HCT116 (cell line): ENCODE data around the gene STX10. TPM values are rescaled to one million over a fixed set of nuclear protein-coding genes. Genes with fewer than 3 reads are reported as not detected.

Experiments
- ATAC-seq: fragments of 200-7000 bp; cut with Tn5 transposase; 2 replicates; pipeline ENCODE4 v1.9.1; 2020; ENCODE audit warnings: mild to moderate bottlenecking, moderate library complexity
- BruUV-seq: library from RNA; stranded (reverse); fragments of 400-500 nt; replicated peaks from 2 replicates; lab custom pipeline; 2021; lab: Mats Ljungman, UMichigan
- CTCF ChIA-PET: fragments of 300-600 bp; sonication (Branson Sonifier 250); formaldehyde crosslinking; loops from one replicate; lab custom pipeline; 2021; ENCODE audit warnings: antibody characterized with exemption; lab: Charles Lee
- POLR2A ChIA-PET: fragments of 300-600, 350-600 bp; sonication (Branson Sonifier 250); formaldehyde crosslinking; loops from one replicate; lab custom pipeline; 2021; ENCODE audit warnings: antibody characterized with exemption; lab: Charles Lee
- RAD21 ChIA-PET, 2 experiments: fragments of 300-600 bp; sonication (Branson Sonifier 250); formaldehyde crosslinking; loops; one replicate each; lab custom pipeline; 2023; ENCODE audit warnings: low total read pairs in 2 of 2; ENCODE audit not compliant: uncharacterized antibody in 2 of 2, unreplicated experiment in 2 of 2, low non-redundant PET in 1 of 2; lab: Charles Lee
- DNase-seq: peaks from one replicate; pipeline ENCODE4 v3.0.0-alpha.2; 2010; ENCODE audit warnings: low read depth, low spot score
- H2AFZ ChIP-seq: fragments of 200-600 bp; shearing (Covaris generic), sonication (generic); 2 replicates; pipeline ENCODE4 v1.6.1; 2017; ENCODE audit warnings: low read depth, mixed run types, mixed read lengths, antibody characterized with exemption, low read length; ENCODE audit not compliant: poor library complexity, severe bottlenecking
- H3K27ac ChIP-seq: 2 replicates; pipeline ENCODE4 v1.5.1; 2012; ENCODE audit warnings: low read depth, low read length
- H3K27me3 ChIP-seq: fragments of 200-600 bp; sonication (generic); 2 replicates; pipeline ENCODE4 v1.6.1; 2016; ENCODE audit warnings: mixed run types, low read length, mixed read lengths; ENCODE audit not compliant: insufficient read depth
- H3K36me3 ChIP-seq, 2 experiments: fragments of 200-500 bp in 1 of 2; fragments of 200-600 bp in 1 of 2; sonication (Bioruptor generic) in 1 of 2; sonication (generic) in 1 of 2; 2 replicates each; pipeline versions ENCODE4 v1.5.1 to v1.6.1; 2014 to 2016; ENCODE audit warnings: low read length in 2 of 2, inconsistent platforms in 1 of 2, mixed read lengths in 1 of 2, mixed run types in 1 of 2; ENCODE audit not compliant: insufficient read depth in 2 of 2, control insufficient read depth in 1 of 2
- H3K4me1 ChIP-seq, 2 experiments: fragments of 200-600 bp in 1 of 2; sonication (generic) in 1 of 2; 2 replicates each; pipeline versions ENCODE4 v1.5.1 to v1.6.1; 2012 to 2017; ENCODE audit warnings: low read length in 2 of 2, inconsistent platforms in 1 of 2, mild to moderate bottlenecking in 1 of 2, mixed read lengths in 1 of 2, mixed run types in 1 of 2, moderate library complexity in 1 of 2; ENCODE audit not compliant: insufficient read depth in 2 of 2, control insufficient read depth in 1 of 2
- H3K4me2 ChIP-seq: fragments of 200-600 bp; sonication (generic); 2 replicates; pipeline ENCODE4 v1.6.1; 2017; ENCODE audit warnings: mixed run types, low read length, mixed read lengths
- H3K4me3 ChIP-seq, 2 experiments: fragments of 200-600 bp in 1 of 2; sonication (generic) in 1 of 2; replicated peaks in 1 of 2; 2 replicates each; pipeline ENCODE4 v1.5.1; 2011 to 2016; ENCODE audit warnings: low read length in 2 of 2, control low read depth in 1 of 2, low read depth in 1 of 2, mild to moderate bottlenecking in 1 of 2, mixed read lengths in 1 of 2, mixed run types in 1 of 2
- H3K79me2 ChIP-seq: fragments of 200-600 bp; sonication (generic); 2 replicates; pipeline ENCODE4 v1.6.1; 2017; ENCODE audit warnings: mild to moderate bottlenecking, mixed run types, low read length, moderate library complexity, mixed read lengths; ENCODE audit not compliant: insufficient read depth
- H3K9ac ChIP-seq: fragments of 200-600 bp; sonication (generic); 2 replicates; pipeline ENCODE4 v1.6.1; 2016; ENCODE audit warnings: low read length, mixed read lengths
- H3K9me2 ChIP-seq: fragments of 200-600 bp; sonication (generic), shearing (Covaris generic); 2 replicates; pipeline ENCODE4 v1.6.1; 2017; ENCODE audit warnings: mixed run types, mild to moderate bottlenecking, moderate library complexity; ENCODE audit not compliant: insufficient read depth
- H3K9me3 ChIP-seq, 2 experiments: fragments of 200-500 bp in 1 of 2; fragments of 200-600 bp in 1 of 2; sonication (Bioruptor generic) in 1 of 2; sonication (generic) in 1 of 2; 2 replicates each; pipeline ENCODE4 v1.6.1; 2014 to 2017; ENCODE audit warnings: low read length in 2 of 2, mixed read lengths in 2 of 2, inconsistent platforms in 1 of 2, low read depth in 1 of 2, mild to moderate bottlenecking in 1 of 2, mixed run types in 1 of 2, moderate library complexity in 1 of 2; ENCODE audit not compliant: control insufficient read depth in 1 of 2, insufficient read depth in 1 of 2
- H4K20me1 ChIP-seq: fragments of 200-600 bp; sonication (generic), shearing (Covaris generic); 2 replicates; pipeline ENCODE4 v1.6.1; 2017; ENCODE audit warnings: mixed run types, mild to moderate bottlenecking, moderate library complexity; ENCODE audit not compliant: insufficient read depth
- CEBPB ChIP-seq: IDR thresholded peaks from 2 replicates; pipeline ENCODE4 v1.6.1; 2012; ENCODE audit warnings: low read depth
- EGR1 ChIP-seq: IDR thresholded peaks from 2 replicates; pipeline ENCODE4 v1.6.1; 2012; ENCODE audit warnings: low read depth
- EZH2 ChIP-seq: fragments of 200-600 bp; sonication (generic); IDR thresholded peaks from 2 replicates; pipeline ENCODE4 v1.6.1; 2017; ENCODE audit warnings: antibody characterized with exemption, mixed run types
- EZH2phosphoT487 ChIP-seq: fragments of 200-600 bp; IDR thresholded peaks from 2 replicates; pipeline ENCODE4 v1.6.1; 2018; ENCODE audit warnings: antibody characterized with exemption, borderline replicate concordance
- FOSL1 ChIP-seq: IDR thresholded peaks from 2 replicates; pipeline ENCODE4 v1.6.1; 2012; ENCODE audit warnings: low read depth
- JUND ChIP-seq: IDR thresholded peaks from 2 replicates; pipeline ENCODE4 v1.6.1; 2012
- POLR2A ChIP-seq: IDR thresholded peaks from 2 replicates; pipeline ENCODE4 v1.7.0; 2011; ENCODE audit warnings: borderline replicate concordance; ENCODE audit not compliant: insufficient read depth, insufficient read length; ENCODE audit errors: extremely low read depth
- POLR2AphosphoS5 ChIP-seq: IDR thresholded peaks from 2 replicates; pipeline ENCODE4 v1.6.1; 2011; ENCODE audit warnings: mild to moderate bottlenecking, low read depth, low read length, moderate library complexity
- RAD21 ChIP-seq: IDR thresholded peaks from 2 replicates; pipeline ENCODE4 v1.6.1; 2012; ENCODE audit warnings: low read depth, mild to moderate bottlenecking
- REST ChIP-seq: IDR thresholded peaks from 2 replicates; pipeline ENCODE4 v1.6.1; 2012; ENCODE audit warnings: low read depth
- SP1 ChIP-seq: IDR thresholded peaks from 2 replicates; pipeline ENCODE4 v1.6.1; 2012; ENCODE audit warnings: low read depth
- SRF ChIP-seq: IDR thresholded peaks from 2 replicates; pipeline ENCODE4 v1.6.1; 2012; ENCODE audit warnings: low read depth
- TCF7L2 ChIP-seq: IDR thresholded peaks from 2 replicates; pipeline ENCODE4 v1.7.0; 2011; ENCODE audit warnings: borderline replicate concordance, inconsistent platforms; ENCODE audit not compliant: insufficient read depth, insufficient read length; ENCODE audit errors: extremely low read depth
- YY1 ChIP-seq: IDR thresholded peaks from 2 replicates; pipeline ENCODE4 v1.6.1; 2011; ENCODE audit warnings: low read length, low read depth, moderate library complexity, mild to moderate bottlenecking; ENCODE audit not compliant: insufficient replicate concordance; ENCODE audit errors: extremely low read depth
- ZBTB33 ChIP-seq: IDR thresholded peaks from 2 replicates; pipeline ENCODE4 v1.6.1; 2011; ENCODE audit warnings: mild to moderate bottlenecking, low read length, moderate library complexity; ENCODE audit not compliant: insufficient replicate concordance; ENCODE audit errors: extremely low read depth
- ZNF274 ChIP-seq: fragments of 200-500 bp; sonication (Bioruptor generic); IDR thresholded peaks from 2 replicates; pipeline ENCODE4 v1.6.1; 2014; ENCODE audit warnings: mild to moderate bottlenecking, low read depth, low read length, inconsistent platforms
- intact Hi-C: fragments of 100-400 bp; cut with micrococcal nuclease; formaldehyde crosslinking; loops from 2 replicates; pipeline ENCODE4 v1.10.0; 2022
- total RNA-seq: library from RNA; stranded (reverse); gene quantifications from one replicate; pipeline ENCODE4 v1.2.1, GENCODE V29; 2021; ENCODE audit not compliant: unreplicated experiment
- TF ChIP-seq, protein P1 (sequence below): IDR thresholded peaks from 2 replicates; pipeline ENCODE4 v1.6.1; 2012

STX10 gene
- total RNA-seq, 1 experiment from 2014 or later = 149 TPM

DNA sequence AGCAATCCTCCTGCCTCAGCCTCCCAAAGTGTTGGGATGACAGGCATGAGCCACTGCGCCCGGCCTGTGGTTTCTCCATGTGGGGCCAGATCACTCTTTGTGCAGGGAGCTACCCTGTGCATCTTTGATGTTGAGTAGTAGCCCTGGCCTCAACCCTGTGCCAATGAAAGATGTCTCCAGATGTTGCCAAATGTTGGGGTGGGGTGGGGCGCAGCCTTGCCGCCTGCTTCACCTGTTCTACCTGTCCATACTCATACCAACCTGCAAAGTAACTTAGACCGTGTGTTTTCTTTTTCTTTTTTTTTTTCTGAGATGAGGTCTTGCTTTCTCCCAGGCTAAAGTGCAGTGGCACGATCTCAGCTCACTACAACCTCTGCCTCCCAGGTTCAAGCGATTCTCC lies 21.0 kb upstream of the STX10 start:
- ATAC-seq = no peak
- no peak for TF ChIP-seq ZNF274
- TF ChIP-seq FOSL1 = no peak
- no peak for TF ChIP-seq SRF
- TF ChIP-seq SP1 = no peak
- no peak for TF ChIP-seq CEBPB
- TF ChIP-seq EZH2phosphoT487 = no peak
- TF ChIP-seq POLR2AphosphoS5 = no peak
- no peak for TF ChIP-seq YY1
- TF ChIP-seq EGR1 = no peak
- TF ChIP-seq JUND = no peak
- TF ChIP-seq ZBTB33 = no peak
- no peak for TF ChIP-seq REST
- TF ChIP-seq, protein P1, sequence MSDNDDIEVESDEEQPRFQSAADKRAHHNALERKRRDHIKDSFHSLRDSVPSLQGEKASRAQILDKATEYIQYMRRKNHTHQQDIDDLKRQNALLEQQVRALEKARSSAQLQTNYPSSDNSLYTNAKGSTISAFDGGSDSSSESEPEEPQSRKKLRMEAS = no peak
- no peak for TF ChIP-seq POLR2A
- TF ChIP-seq EZH2 = no peak
- no peak for TF ChIP-seq RAD21
- TF ChIP-seq TCF7L2 = no peak
- BruUV-seq = no TSS peak
- Histone ChIP-seq H3K36me3 (no peaks in the 10 kb centered on the region), H3K79me2 (no peaks in the 10 kb centered on the region), H3K9me3 (no peaks in the 10 kb centered on the region), H3K4me2 (peak overlapping the region; percentile 67), H3K4me1 (peaks cover 72 to 78% of the 10 kb centered on the region in 2 experiments), H3K27ac (peak overlapping the region; percentile 97), H3K27me3 (no peaks in the 10 kb centered on the region), H3K9ac (peak overlapping the region; percentile 19; the same call in 1 of the 2 replicates), H2AFZ (no peak overlapping the region), H3K9me2 (no peaks in the 10 kb centered on the region), H4K20me1 (no peaks in the 10 kb centered on the region), H3K4me3 (no peak overlapping the region)
- no peak for DNase-seq
- ChIA-PET RAD21 (no interaction called here), CTCF (no interaction called here), POLR2A (interaction anchor here (0.9 to 4.7 kb wide), 3 partner anchors 11 to 19 kb away, joined by 3 to 63 read pairs (median 34); no protein-coding TSS in a partner anchor)
- intact Hi-C loops = no loop called here
